ENCODE measurements around the gene CDON. TPM values are rescaled to one million over a fixed set of nuclear protein-coding genes. Genes with fewer than 3 reads are reported as not detected.
A peak's percentile ranks its signal among the peaks of the same experiment; 100 is the strongest.

Gene CDON
- total and polyA plus RNA-seq, 8 donors: 8.6 to 16.3 (median 11.4) TPM

DNA sequence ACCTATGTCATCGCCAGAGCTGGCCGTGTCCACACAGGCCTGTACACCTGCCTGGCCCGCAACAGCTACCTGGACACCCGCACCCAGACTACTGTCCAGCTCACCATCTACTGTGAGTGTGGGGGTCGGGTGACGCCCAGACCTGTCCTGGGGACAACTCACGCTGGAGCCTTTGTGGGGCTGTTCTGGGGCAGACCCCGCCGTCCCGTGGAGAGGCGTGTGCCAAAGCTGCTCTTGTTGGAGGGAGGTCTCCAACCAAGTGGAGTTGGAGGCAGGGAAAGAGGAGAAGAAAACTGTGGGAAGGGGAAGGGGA lies 112.5 kb downstream of the CDON start:
- intact Hi-C loops (cut with DNase I): no loop called here
- TF ChIP-seq, protein P1, sequence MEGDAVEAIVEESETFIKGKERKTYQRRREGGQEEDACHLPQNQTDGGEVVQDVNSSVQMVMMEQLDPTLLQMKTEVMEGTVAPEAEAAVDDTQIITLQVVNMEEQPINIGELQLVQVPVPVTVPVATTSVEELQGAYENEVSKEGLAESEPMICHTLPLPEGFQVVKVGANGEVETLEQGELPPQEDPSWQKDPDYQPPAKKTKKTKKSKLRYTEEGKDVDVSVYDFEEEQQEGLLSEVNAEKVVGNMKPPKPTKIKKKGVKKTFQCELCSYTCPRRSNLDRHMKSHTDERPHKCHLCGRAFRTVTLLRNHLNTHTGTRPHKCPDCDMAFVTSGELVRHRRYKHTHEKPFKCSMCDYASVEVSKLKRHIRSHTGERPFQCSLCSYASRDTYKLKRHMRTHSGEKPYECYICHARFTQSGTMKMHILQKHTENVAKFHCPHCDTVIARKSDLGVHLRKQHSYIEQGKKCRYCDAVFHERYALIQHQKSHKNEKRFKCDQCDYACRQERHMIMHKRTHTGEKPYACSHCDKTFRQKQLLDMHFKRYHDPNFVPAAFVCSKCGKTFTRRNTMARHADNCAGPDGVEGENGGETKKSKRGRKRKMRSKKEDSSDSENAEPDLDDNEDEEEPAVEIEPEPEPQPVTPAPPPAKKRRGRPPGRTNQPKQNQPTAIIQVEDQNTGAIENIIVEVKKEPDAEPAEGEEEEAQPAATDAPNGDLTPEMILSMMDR (IDR thresholded peaks at IDR 0.05): no peak
- DNase-seq (peak in 1 of 4 donors; percentile 54), ATAC-seq (no peak)
- no peaks in the 10 kb centered on the region for H3K9me3 ChIP-seq
- H3K27me3 ChIP-seq: no peaks in the 10 kb centered on the region
- no peak overlapping the region for H3K4me3 ChIP-seq
- H3K36me3 ChIP-seq: no peaks in the 10 kb centered on the region
- H3K4me1 ChIP-seq: peaks cover 0 to 5% of the 10 kb centered on the region in 2 donors
- H3K27ac ChIP-seq: no peak overlapping the region

DNA sequence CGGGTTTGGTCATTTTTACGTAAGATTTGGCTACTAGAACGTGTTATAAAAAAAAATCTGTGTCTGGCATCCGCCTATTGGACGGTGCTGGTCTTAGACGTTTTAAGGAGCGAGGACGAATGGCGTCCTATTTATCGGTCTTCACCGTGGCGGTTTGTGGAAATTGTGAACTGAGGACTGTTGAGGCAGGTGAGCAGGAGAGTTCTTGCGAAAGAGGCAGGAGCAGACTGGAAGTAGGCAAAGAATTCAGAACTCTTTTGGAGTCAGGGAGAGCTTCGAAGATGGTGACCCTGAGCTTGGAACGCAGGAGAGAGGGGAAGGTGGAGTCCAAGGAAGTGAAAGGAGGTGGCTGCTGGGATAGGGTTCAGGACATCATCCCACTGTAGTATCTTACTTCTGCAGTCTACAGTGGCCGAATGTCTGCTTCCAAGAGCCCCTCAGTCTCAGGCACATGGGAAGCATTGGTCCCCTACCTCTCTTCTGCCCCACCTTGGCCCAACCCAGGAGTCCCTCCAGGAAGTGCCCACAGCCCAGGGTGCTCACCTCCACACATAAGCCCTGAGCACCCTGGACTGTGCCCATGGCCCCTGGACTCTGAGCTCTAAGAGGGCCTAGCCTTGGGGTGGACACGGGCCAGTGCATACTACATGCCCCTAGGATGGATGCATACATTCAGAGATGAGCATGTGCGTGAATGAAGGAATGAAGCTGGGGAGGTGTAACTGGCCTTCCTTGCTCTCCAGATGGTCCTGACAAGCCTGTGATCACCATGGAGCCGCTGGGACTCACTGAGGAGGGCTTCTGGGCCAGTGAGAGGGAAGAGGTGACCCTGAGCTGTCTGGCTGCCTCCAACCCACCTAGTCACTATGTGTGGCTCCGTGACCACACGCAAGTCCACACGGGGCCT lies 113.1 kb downstream of the CDON start:
- ATAC-seq (no peak), DNase-seq (peak in 1 of 4 donors; percentile 44)
- intact Hi-C loops (cut with DNase I): no loop called here
- Histone ChIP-seq H3K36me3 (no peaks in the 10 kb centered on the region), H3K9me3 (no peaks in the 10 kb centered on the region), H3K27ac (no peak overlapping the region), H3K4me3 (no peak overlapping the region), H3K4me1 (peaks cover 0 to 5% of the 10 kb centered on the region in 2 donors), H3K27me3 (no peaks in the 10 kb centered on the region)
- TF ChIP-seq, protein P1 (IDR thresholded peaks at IDR 0.05): no peak

DNA sequence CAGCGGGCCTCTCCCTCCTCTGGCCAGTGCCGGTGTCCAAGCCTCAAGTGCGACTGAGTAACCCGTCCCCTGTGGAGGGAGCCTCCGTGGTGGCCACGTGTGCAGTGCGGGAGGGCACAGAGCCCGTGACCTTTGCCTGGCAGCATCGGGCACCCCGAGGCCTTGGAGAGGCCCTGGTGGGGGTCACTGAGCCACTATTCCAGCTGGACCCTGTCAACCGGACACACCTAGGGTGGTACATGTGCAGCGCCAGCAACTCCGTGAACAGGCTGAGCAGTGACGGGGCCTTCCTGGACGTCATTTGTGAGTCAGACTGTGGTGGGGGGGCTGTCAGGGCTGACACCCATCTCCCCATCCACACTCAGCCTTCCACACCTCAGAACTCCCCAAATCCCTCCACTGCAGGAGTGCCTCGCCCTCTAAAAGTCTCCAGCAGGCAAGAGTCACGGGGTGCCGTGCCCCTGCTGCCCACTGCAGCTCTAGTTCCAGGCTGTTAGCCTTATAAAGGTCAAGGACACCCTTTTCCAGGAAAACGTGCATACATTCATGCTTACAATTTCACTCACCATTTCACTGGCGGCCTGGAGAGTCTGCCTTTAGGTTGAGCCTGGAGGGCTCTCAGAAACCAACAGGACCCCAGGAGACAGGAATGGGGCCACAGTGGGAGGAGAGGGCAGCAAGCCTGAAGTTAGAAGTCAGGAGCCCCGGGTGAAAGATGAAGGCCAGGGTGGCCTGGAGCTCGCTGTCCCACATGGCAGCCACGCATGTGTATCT lies 114.2 kb downstream of the CDON start:
- intact Hi-C loops (cut with DNase I): no loop called here
- DNase-seq (no peak), ATAC-seq (no peak)
- Histone ChIP-seq H3K36me3 (no peaks in the 10 kb centered on the region), H3K4me3 (no peak overlapping the region), H3K27me3 (no peaks in the 10 kb centered on the region), H3K27ac (no peak overlapping the region), H3K9me3 (no peaks in the 10 kb centered on the region), H3K4me1 (peaks cover 0 to 5% of the 10 kb centered on the region in 2 donors)
- TF ChIP-seq, protein P1 (IDR thresholded peaks at IDR 0.05): no peak

DNA sequence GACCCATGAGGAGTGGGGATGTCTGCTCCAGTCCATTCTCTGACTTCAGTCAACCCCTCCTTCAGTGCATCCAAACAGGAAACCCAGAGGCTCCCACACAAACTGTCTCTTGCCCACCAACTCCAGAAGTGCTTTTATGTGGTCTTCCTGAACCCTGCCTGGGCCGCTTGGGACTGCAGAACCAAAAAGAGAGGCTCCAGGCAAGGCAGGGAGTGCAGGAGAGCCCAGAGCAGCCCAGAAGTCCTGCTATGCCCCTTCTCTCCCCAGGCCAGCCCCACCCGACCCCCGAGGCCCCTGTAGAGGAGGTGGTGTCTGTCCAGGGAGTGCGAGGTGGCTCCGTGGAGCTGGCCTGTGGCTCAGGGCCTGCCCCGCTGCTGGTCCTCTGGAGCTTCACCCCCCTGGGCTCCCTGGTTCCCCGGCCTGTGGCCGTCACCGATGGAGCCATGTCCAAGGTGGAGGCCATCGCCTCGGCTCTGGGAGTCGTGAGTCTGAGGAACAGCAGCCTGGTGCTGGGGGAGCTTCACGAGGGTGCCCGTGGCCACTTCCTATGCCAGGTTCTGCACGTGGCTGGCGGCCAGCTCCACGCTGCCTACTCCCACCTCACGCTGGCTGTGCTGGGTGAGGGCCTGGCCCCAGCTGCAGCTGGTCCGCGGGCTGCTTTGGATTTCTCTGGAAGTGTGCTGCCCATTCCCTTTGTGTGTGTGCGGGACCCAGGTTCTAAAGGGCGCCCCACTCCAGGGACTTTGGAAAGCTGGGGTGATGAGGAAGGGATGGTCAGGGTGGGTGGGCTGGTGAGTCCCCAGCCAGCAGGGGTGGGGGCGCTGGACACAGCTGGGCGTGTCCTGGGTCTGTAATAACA lies 115.0 kb downstream of the CDON start:
- TF ChIP-seq, protein P1 (IDR thresholded peaks at IDR 0.05): no peak
- intact Hi-C loops (cut with DNase I): no loop called here

More for the DNA sequence above, 115.0 kb downstream of the CDON start:
- H3K36me3 ChIP-seq: no peaks in the 10 kb centered on the region
- H3K9me3 ChIP-seq: no peaks in the 10 kb centered on the region
- no peak overlapping the region for H3K27ac ChIP-seq
- DNase-seq: no peak
- H3K4me1 ChIP-seq: peaks cover 0 to 2% of the 10 kb centered on the region in 2 donors
- H3K27me3 ChIP-seq: no peaks in the 10 kb centered on the region
- no peak overlapping the region for H3K4me3 ChIP-seq
- no peak for ATAC-seq

Measured in left lung (tissue), 10 donors.